NCI-H1105 treated with DMSO at 0.1 percent for 48 hours (cell line): Measurements from ENCODE around the gene TIPARP.

Source experiments
- DNase-seq: peaks from one replicate; lab custom pipeline; 2025; lab: John Stamatoyannopoulos, UW

TIPARP gene

GRCh38 chr3:156741935-156742334 is 67.5 kb downstream of the TIPARP start:
- no peak for DNase-seq

GRCh38 chr3:156742401-156742800 is 68.0 kb downstream of the TIPARP start:
- DNase-seq, result peak; percentile 40

- no peak for DNase-seq
Observed at GRCh38 chr3:156743859-156744258, 69.5 kb downstream of the TIPARP start.

- DNase-seq, result no peak
Observed at GRCh38 chr3:156744631-156745030, 70.2 kb downstream of the TIPARP start.

- no peak for DNase-seq
Observed at GRCh38 chr3:156745766-156746165, 71.4 kb downstream of the TIPARP start.

GRCh38 chr3:156747046-156747445 is 72.7 kb downstream of the TIPARP start:
- DNase-seq, result no peak

GRCh38 chr3:156749244-156749643 is 74.9 kb downstream of the TIPARP start:
- no peak for DNase-seq

GRCh38 chr3:156750191-156750873 is 75.9 kb downstream of the TIPARP start:
- DNase-seq, result peak; percentile 66

- no peak for DNase-seq
Observed at GRCh38 chr3:156750874-156751245, 76.5 kb downstream of the TIPARP start.

- DNase-seq, result no peak
Observed at GRCh38 chr3:156751461-156752025, 77.2 kb downstream of the TIPARP start.
